Measurements from ENCODE around the gene OR51A4.
"Not testable (repeated sequence)": the region's sequence is repeated elsewhere in the genome, so short reads cannot be mapped to it uniquely, and the experiment has no call there.

The OR51A4 gene, protein sequence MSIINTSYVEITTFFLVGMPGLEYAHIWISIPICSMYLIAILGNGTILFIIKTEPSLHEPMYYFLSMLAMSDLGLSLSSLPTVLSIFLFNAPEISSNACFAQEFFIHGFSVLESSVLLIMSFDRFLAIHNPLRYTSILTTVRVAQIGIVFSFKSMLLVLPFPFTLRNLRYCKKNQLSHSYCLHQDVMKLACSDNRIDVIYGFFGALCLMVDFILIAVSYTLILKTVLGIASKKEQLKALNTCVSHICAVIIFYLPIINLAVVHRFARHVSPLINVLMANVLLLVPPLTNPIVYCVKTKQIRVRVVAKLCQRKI

DNA sequence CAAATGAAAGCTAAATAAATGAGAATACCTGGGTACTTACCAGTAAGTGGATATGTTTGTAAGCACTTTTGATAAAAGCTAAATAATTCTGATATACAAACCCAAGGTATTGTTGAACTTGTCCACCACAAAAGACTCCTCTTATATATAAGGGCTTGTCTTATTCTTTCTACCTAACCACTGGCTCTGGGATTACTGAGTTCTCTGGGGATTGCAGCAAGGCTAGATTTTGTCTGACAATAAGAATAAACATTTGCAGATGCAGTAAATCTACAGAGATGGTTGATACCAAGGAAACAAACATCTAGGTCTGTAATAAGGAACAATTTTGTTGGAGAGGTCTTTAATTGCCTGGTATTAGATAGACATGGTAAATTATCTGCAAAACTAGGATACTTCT lies at the start of gene OR51A4:
Gene OR51A4 (minus strand): TSS at position 101 of the 400 bp plus-strand sequence. CDS start 505 bp downstream, outside the sequence.
- DNase-seq, result no peak

DNA sequence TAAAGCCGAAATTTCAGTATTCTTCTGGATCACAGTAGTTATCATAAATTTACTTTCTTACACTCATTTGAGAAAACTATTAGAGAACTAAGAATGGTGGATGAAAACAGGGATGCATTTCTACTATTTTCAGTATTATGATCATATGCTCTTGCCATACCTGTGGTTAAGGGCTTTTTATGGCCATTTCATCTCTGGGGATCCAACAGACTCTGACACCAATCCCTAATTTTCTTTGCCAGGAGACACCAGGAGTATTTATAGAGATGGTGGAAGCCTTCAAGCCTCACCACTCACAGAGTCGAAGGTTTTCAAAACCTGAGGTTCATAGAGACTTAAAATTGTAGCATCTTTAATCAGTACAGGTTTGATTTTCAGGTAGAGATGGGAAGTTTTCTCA lies 47.1 kb upstream of the OR51A4 start, which contains the start of gene OR51L1:
Gene OR51L1 (plus strand): TSS at position 301 of the 400 bp plus-strand sequence. CDS start 4,132 bp downstream, outside the sequence.
- no peak for DNase-seq

DNA sequence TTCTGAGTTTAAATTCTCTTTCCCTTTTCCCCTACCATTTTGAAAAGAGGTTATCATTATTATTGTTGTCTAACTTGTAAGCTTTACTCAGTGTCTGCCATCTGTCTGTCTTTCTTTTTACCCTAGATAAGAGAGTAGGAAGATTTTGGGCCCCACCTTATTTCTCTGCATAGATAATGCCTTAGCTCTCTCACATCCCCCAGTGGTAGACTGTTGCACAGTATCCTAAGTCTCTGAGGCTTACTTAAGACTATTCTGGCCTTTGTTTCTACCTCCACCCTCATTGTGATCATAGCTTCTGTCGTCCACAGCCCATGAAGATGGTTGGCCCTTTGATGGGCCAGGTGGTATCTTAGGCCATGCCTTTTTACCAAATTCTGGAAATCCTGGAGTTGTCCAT lies 43.7 kb upstream of the OR51A4 start:
- no peak for DNase-seq

DNA sequence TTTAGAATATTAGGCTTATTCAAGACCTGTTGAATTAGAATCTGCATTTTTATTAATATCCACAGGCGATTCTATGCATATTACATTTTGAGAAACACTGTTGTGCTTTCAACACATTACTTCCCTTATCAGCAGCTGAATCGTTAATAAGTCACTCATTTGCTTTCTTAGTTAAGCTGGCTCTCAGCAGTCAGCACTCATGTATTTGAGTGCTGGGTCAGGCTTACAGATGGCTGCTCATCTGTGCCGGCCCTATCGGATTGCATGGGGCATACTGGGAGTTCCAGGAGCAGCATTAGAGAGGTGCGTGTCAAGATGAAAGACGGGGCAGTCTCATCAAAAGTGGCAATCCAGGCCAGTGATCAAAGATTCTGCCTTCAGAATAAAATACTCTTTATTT lies 36.4 kb upstream of the OR51A4 start:
- no peak for DNase-seq

DNA sequence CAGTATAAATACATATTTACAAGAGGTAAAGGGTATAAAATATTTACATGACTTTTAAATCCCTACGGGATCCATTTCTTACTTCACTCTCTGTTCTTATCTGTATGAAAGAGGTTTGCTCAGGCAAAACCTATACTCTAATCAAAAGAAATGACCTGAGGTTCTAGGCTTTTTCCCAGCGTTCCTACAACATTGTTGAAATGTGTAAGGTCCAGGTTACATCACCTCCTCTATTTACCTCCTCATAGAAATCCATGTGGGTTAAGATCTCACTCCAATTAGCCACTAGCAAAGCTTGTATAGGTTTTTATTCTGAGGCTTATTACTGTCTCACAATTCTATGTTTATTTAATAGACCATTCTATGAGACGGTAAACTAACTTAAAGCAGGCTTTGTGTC lies 35.3 kb upstream of the OR51A4 start:
- DNase-seq, result no peak

DNA sequence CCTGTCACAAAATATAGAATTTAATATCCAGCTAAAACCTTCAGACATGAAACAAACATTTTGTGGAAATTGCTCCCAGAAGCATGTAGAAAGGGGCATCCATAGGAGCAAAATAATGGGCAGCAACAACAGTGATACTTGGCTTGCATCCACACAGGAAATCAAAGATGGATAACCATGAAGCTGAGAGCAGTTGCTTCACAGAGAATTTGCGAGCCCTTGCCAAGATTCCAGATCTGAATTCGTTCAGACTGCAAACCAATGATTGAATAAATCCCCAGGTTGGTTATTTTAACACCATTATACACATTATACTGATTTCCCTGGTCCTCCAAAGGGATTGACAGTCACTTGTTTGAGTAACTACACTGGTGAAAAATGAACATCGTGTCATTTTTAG lies 31.6 kb upstream of the OR51A4 start:
- peak; percentile 24 for DNase-seq

DNA sequence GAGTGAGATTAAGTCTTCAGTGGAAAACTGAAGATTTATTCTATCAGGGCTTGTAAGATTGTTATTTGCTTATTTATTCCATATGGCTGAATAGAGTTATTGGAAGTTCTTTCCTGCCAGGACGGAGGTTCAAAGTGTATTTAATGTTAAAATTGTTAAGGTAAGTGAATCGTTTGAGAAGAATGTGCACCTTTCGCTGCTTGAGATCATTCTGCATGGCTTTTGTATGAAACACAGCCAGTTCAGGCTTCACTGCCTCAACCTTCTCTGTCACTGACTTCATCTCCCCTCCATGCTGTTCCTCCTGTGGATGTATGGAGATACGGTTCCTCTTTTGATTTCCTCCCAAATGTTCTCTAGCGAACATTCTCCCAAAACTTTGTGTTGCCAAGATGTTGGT lies 28.0 kb upstream of the OR51A4 start:
- DNase-seq, result no peak

DNA sequence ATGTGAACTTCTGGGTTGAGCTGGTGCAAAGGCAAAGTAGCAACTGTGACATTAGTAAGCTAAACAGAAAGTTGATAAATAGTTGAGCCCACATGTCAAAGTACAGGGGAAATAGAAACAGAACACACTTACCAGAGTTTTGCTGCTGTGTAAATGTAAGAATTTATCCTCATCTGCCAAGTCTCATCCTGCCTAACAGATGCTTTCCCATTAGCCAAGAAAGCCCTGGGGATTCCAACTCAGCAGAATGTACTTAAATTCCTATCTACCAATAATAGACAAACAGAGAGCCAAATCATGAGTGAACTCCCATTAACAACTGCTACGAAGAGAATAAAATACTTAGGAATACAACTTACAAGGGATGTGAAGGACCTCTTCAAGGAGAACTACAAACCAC lies 15.4 kb upstream of the OR51A4 start:
- DNase-seq, result peak; percentile 34

DNA sequence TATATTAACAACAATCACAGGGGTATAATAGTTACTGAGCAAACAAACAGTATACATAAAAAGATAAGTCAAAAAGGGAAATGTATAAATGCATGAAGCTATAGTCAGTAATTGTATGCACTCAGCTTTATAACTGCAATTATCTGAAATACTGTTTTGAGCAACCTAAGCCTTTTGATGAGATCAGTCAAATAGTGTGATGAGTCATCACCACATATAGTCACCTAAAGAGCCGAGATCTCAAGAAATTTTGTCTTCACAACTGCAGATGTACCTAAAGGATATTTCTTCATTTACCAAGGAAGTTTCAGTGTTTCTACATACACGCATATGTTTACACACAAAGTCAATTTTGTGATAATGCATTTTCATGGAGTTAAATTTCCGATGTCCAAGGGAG lies 13.5 kb upstream of the OR51A4 start:
- no peak for DNase-seq

DNA sequence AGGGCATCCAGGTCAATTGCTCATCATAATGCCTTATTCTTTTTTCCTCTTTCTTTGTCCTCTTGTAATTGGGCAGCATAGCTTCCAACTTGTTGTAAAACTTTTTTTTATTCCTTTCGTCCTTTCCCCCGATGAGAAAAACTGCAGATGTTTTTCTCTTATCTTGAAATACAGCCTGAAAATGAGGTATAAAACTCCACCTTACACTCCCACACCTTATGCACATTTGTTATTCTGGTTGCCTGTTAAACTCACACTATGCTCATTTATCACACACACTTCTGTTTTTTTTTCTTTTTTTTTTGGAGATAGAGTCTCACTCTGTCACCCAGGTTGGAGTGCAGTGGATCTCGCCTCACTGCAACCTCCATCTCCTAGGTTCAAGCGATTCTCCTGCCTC lies 10.0 kb upstream of the OR51A4 start:
- DNase-seq, result no peak

DNA sequence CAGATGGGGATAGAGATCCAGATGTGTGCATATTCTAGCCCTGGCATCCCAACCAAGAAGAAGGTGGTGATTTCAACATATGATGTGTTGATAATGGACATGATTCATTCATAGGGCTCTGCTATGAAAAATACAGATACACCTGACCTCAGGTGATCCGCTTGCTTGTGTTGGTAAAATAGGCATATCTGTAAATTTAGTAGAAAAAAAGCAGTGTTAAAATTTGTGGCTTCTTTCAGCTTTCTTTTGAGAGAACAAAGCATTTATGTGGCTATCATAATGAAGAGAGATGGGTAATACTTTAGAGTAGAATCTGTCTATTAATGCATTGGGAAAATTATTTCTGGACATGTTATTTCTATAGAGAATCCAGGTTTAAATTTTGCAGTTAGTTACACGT lies 8.2 kb upstream of the OR51A4 start, which contains the start of gene OR51A2:
Gene OR51A2 (minus strand): TSS at position 101 of the 400 bp plus-strand sequence. CDS start 0 bp downstream, at position 101.
- DNase-seq, result not testable (repeated sequence)

DNA sequence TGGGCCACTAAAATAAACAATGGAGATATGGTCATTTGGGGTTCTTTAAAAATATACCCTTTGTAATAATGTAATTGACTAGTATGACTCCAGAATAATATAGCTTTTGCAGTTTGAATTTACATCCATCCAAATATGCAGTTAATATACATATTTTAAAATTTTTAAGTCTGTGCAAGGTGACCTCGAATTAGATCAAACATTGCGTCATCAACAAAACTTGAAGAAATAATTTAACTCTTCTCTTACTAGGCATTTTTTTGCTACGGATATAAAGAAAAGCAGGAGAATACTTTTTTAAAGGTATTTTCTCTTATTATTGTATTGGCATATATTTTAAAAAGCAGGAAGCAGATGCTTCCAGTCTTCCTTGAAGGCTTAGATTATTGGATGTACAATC lies 10.7 kb downstream of the OR51A4 start:
- DNase-seq, result no peak

DNA sequence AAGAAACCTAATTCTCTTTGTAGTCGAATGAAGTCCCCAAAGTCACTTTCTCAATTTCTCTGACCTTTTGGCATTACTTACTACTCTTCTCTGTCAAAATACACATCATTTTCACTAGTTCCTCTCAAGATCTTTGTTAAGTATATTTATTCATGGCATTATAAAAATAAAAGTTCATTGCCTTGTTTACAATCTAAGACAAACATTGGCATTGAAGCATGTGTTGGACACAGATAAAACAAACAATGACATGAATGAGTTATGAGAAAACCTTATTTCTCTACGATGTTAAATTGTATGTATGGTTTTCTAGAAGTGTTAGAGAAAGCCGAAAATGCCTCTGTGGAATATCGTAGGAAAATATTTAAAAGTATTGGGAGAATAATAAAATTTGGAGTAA lies 14.7 kb downstream of the OR51A4 start:
- no peak for DNase-seq

DNA sequence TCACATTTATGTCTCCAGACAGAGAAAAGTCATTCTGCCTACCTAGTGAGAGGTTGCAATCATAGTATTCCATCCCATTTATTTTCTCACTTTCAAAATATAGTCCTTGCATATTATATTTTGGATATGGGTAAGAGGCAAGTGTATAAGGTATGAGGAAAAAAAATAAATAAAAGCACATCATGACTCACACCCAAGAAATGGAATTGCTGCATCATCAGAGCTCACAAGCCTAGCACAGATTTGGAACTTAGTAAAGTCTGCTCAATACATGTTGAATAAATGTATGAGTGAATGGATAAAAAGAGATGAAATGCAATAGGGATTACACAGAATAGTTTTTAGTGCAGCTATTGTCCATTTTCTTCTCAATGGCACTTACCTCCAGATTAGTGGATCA lies 20.8 kb downstream of the OR51A4 start:
- DNase-seq, result no peak

DNA sequence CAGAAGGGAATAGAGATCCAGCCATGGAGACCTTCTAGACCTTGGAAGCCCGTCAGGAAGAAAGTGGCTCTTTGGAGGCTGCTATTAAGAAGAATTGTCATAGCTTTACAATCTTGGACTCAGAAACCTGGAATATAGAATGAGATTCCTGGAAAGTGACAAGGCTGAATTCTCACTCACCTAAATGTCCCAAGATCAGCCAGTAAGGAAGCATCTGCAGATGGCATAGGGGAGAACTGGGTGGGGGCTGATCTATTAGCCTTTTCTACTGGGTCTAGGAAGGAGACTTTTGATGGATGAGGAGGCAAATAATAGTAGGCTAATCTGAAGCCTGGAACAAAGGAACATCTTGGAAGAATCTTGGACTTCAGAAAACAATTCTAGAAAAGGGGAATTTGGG lies 23.2 kb downstream of the OR51A4 start, which contains the start of gene OR51G1:
Gene OR51G1 (minus strand): TSS at position 101 of the 400 bp plus-strand sequence. CDS start 0 bp downstream, at position 101.
- DNase-seq, result no peak

DNA sequence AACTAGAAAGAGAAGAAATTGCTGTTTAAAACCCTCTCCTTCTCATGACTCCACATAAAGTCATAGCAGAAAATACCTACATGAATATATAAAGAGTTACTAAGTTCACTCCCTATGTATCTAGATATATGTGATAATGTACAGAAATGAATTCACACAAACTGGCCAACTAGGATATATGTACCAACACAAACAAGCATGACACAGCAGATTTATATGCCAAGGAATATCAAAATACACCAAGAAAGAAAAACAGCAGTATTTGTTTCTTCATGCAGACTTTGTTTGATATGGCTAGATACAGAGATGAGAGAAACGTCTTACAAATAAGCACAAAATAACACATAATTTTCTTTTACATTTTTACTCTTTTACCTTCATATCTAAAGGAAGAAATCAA lies 25.1 kb downstream of the OR51A4 start:
- DNase-seq, result no peak

DNA sequence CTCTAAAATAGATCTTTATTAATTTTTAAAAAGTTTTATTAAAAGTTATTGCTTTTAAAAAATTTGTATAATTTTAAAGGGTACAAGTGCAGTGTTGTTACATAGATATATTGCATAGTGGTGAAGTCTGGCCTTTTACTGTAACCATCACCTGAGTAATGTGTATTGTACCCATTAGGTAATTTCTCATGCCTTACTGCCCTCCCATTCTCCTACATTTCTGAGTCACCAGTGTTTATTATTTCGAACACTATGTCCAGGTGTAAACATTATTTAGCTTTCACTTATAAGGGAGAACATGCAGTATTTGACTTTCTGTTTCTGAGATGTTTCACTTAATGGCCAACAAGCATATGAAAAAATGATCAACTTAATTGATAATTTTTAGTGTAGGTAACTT lies 25.6 kb downstream of the OR51A4 start:
- DNase-seq, result no peak

DNA sequence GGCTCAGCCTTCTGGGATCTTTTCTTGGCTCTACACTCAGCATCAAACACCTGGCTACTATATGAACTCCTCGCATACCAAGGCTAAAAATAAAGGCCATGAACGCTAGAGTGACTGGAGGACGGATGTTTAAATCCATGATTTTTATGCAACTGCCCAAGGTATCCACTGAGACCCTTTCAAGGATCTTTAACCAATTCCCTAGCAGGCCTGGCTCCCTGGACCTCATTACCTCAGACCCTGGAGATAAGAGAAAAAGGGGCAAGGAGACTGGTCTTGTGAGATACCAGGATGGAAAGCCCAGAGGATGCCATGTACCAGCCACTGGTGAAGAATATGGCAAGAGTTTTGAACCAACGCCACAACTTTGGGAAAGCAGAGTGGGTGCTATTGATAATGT lies 28.2 kb downstream of the OR51A4 start, which contains the start of gene OR51G2:
Gene OR51G2 (minus strand): TSS at position 101 of the 400 bp plus-strand sequence. CDS start 3,687 bp downstream, outside the sequence.
- DNase-seq, result no peak

DNA sequence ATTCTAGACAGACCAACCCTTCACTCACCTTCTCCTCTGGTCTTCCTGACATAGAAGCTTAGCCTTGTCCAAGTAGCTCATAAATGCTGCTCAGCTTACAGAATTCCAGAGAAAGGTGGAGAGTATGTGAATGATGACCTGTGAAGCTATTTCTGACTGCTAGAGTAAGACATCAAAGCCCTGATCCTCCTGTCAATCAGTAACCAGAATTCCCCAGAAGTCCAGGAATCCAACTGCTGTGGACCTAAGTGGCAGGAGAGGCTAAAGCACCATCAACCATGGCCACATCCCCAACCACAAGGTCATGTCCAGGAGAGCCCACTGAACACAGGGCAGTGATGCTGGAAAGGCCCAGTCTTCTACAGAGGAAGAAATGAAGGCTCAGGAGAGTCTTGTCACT lies 30.8 kb downstream of the OR51A4 start:
- no peak for DNase-seq

DNA sequence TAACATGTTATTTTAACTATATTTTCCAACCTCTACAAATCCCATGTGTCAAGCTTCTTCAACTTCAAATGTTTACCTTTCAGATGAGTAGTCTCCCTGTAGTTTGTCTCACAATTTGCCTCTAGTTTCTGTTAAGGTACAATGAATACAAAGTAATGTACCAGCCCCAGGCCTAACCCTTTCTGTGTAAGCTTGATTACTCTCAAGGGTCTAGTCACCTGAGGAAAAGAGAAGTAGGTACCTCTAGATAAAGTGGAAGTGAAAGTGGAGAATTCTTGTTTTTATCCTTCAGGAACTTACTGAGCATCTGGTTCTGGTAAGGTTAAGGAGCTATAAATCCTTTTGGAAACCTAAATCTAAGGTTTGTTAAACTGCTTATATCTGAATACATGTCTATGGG lies 43.9 kb downstream of the OR51A4 start, which contains the start of gene OR51A7:
Gene OR51A7 (plus strand): TSS at position 300 of the 400 bp plus-strand sequence. CDS start 3,587 bp downstream, outside the sequence.
- DNase-seq, result no peak
